Daoy (cell line): ENCODE results near the gene TAF15. TPM values are rescaled to one million over a fixed set of nuclear protein-coding genes. Genes with fewer than 3 reads are reported as not detected.

Experiments used
- total RNA-seq: library from RNA; depleted of rRNA; stranded (reverse); fragments of >200 nt; shearing (Covaris generic); gene quantifications from 2 replicates; pipeline ENCODE4 v1.2.3, GENCODE V29; 2014; rRNA removed

Gene TAF15
- total RNA-seq, 1 experiment from 2014 or later: 15.9 TPM

Other genes starting within 250 kb of the TAF15 start
- gene SLFN14, start 248.7 kb upstream of the TAF15 start, total RNA-seq: not detected in 2 replicates
- 11.0 and 13.5 TPM in 2 replicates for gene PEX12, start 230.9 kb upstream of the TAF15 start, total RNA-seq
- gene AP2B1, start 222.2 kb upstream of the TAF15 start, total RNA-seq: 87.9 and 88.1 TPM in 2 replicates
- gene RASL10B, start 77.8 kb upstream of the TAF15 start, total RNA-seq: 0.39 and 3.5 TPM in 2 replicates
- not detected in 2 replicates for gene GAS2L2, start 56.2 kb upstream of the TAF15 start, total RNA-seq
- gene C17orf50, start 48.6 kb upstream of the TAF15 start, total RNA-seq: not detected in 2 replicates
- 0.40 TPM in 1 of 2 replicates, not detected in the other for gene MMP28, start 13.8 kb upstream of the TAF15 start, total RNA-seq
- gene HEATR9, start 59.4 kb downstream of the TAF15 start, total RNA-seq: not detected in 2 replicates
- 9.0 and 14.4 TPM in 2 replicates for gene CCL5, start 70.9 kb downstream of the TAF15 start, total RNA-seq
- 0.86 and 4.3 TPM in 2 replicates for gene RDM1, start 121.3 kb downstream of the TAF15 start, total RNA-seq
- gene LYZL6, start 134.2 kb downstream of the TAF15 start, total RNA-seq: not detected in 2 replicates
- gene CCL16, start 172.0 kb downstream of the TAF15 start, total RNA-seq: not detected in 2 replicates
- gene CCL14, start 177.2 kb downstream of the TAF15 start, total RNA-seq: not detected in 2 replicates
- not detected in 2 replicates for gene CCL15, start 192.1 kb downstream of the TAF15 start, total RNA-seq
- not detected in 2 replicates for gene CCL23, start 208.5 kb downstream of the TAF15 start, total RNA-seq